Stimulated activated effector memory CD8-positive, alpha-beta T cell treated with anti-CD3 and anti-CD28 coated beads, Interleukin-12 subunit alpha, Interleukin-12 subunit beta, amount 100 ng/mL, for 72 hours (primary cell): Measurements from ENCODE around the gene MAB21L2.

Experiments
- ATAC-seq: fragments of 150-1000 bp; cut with Tn5 transposase; 2 replicates; pipeline ENCODE4 v1.10.0; 2021
- DNase-seq, 2 donors: peaks; one replicate each; pipeline ENCODE4 v3.0.0; 2021 to 2022; ENCODE audit warnings: low spot score in 2 of 2
- H3K27ac Mint-ChIP-seq: one replicate; pipeline ENCODE4 v1.8.0; 2022; ENCODE audit warnings: mild to moderate bottlenecking, mixed read lengths
- H3K36me3 Mint-ChIP-seq: one replicate; pipeline ENCODE4 v1.8.0; 2022; ENCODE audit warnings: mild to moderate bottlenecking, mixed read lengths
- H3K4me1 Mint-ChIP-seq: one replicate; pipeline ENCODE4 v1.8.0; 2022; ENCODE audit warnings: mixed read lengths
- H3K4me3 Mint-ChIP-seq: one replicate; pipeline ENCODE4 v1.8.0; 2022; ENCODE audit warnings: mild to moderate bottlenecking, mixed read lengths
- H3K9me3 Mint-ChIP-seq: one replicate; pipeline ENCODE4 v1.8.0; 2022; ENCODE audit warnings: mixed read lengths

Gene MAB21L2

DNA sequence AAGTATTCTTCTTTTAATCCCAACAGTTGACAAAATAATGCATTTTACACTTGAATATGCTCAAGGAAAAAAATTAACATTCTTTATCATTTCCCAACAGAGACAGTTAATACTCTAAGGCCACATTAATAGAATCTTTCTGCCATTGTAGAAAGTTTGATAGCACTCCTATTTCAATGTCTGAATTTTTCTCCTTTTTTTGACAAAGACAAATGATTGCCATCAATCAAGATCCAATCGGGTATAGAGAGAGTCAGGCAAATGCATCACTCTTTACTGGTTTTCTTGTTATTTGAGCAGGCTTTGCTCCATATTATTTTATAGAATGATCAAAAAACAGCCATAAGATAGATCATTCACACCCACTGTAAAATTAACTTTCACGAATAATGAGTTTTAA is 46.1 kb downstream of the MAB21L2 start:
- Mint-ChIP-seq H3K36me3 (peaks cover 6% of the 10 kb centered on the region), H3K4me3 (no peak overlapping the region), H3K27ac (no peak overlapping the region), H3K9me3 (peaks cover 7% of the 10 kb centered on the region), H3K4me1 (no peaks in the 10 kb centered on the region)
- DNase-seq, result no peak
- ATAC-seq, result no peak

GRCh38 chr4:150632639-150633038 is 50.7 kb downstream of the MAB21L2 start:
- H3K27ac Mint-ChIP-seq, result no peak overlapping the region
- H3K4me1 Mint-ChIP-seq, result no peaks in the 10 kb centered on the region
- H3K36me3 Mint-ChIP-seq, result peaks cover 6% of the 10 kb centered on the region
- peaks cover 14% of the 10 kb centered on the region for H3K9me3 Mint-ChIP-seq
- no peak overlapping the region for H3K4me3 Mint-ChIP-seq
- ATAC-seq (no peak), DNase-seq (no peak)
